Prostate gland (tissue), 2 donors: ENCODE results near the gene PPIG.

Experiments used
- CTCF ChIP-seq, 4 experiments: fragments of 200-600 bp in 2 of 4; fragments of 450-650 bp in 2 of 4; sonication (generic) in 2 of 4; IDR thresholded peaks; 1 replicate in 3 of 4; 2 replicates in 1 of 4; pipeline ENCODE4 v1.5.1; 2016 to 2019; ENCODE audit warnings: antibody characterized with exemption in 4 of 4, mild to moderate bottlenecking in 2 of 4, moderate library complexity in 2 of 4
- POLR2A ChIP-seq: fragments of 450-650 bp; IDR thresholded peaks from one replicate; pipeline ENCODE4 v1.6.1; 2016; ENCODE audit warnings: antibody characterized with exemption, mild to moderate bottlenecking
- POLR2AphosphoS5 ChIP-seq: sonication (generic); formaldehyde crosslinking; IDR thresholded peaks from one replicate; pipeline ENCODE4 v1.6.1; 2017; ENCODE audit warnings: antibody characterized with exemption

GRCh38 chr2:169609264-169609663, 25.1 kb downstream of the PPIG start:
- no peak for TF ChIP-seq CTCF (IDR thresholded peaks at IDR 0.05)
- TF ChIP-seq POLR2A, result no peak
- no peak for TF ChIP-seq POLR2AphosphoS5
